GM12878 (cell line): ENCODE data around the gene PRKCG. TPM values are rescaled to one million over a fixed set of nuclear protein-coding genes. Genes with fewer than 3 reads are reported as not detected.

Source experiments
- ATAC-seq: fragments of 200-7000 bp; cut with Tn5 transposase; 3 replicates; pipeline ENCODE4 v1.9.1; 2020; ENCODE audit warnings: mild to moderate bottlenecking, moderate library complexity
- BruUV-seq: library from RNA; stranded (reverse); fragments of 400-500 nt; replicated peaks from 2 replicates; lab custom pipeline; 2021; lab: Mats Ljungman, UMichigan
- CTCF ChIA-PET: fragments of 300-600 bp; sonication (Branson Sonifier 250); formaldehyde crosslinking; extraction: SDS; loops from one replicate; lab custom pipeline; 2021; ENCODE audit warnings: inconsistent platforms; lab: Yijun Ruan, JAX
- POLR2A ChIA-PET: fragments of 350-600 bp; formaldehyde crosslinking; extraction: SDS; loops from one replicate; lab custom pipeline; 2021; ENCODE audit warnings: inconsistent platforms; lab: Charles Lee
- RAD21 ChIA-PET: fragments of 300-600 bp; sonication (Branson Sonifier 250); formaldehyde crosslinking; loops from one replicate; lab custom pipeline; 2023; ENCODE audit warnings: antibody characterized with exemption; ENCODE audit not compliant: unreplicated experiment; lab: Charles Lee
- SMC1A ChIA-PET: fragments of 300-600 bp; sonication (Branson Sonifier 250); formaldehyde crosslinking; loops from one replicate; lab custom pipeline; 2023; ENCODE audit not compliant: unreplicated experiment, uncharacterized antibody; lab: Charles Lee
- DNase-seq: peaks from one replicate; pipeline ENCODE4 v3.0.0-alpha.2; 2011; ENCODE audit warnings: low read depth, low spot score
- FAIRE-seq: peaks from 3 replicates; lab custom pipeline; 2011; peaks lifted over from hg19 to GRCh38; lab: Jason Lieb, UNC
- H2AFZ ChIP-seq: 2 replicates; pipeline ENCODE4 v1.6.0; 2011; ENCODE audit warnings: low read depth, low read length, control low read depth; ENCODE audit not compliant: control insufficient read depth
- H3K27ac ChIP-seq: 2 replicates; pipeline ENCODE4 v1.5.1; 2011; ENCODE audit warnings: control low read depth; ENCODE audit not compliant: control insufficient read depth, insufficient read depth
- H3K27me3 ChIP-seq, 2 experiments: replicated peaks in 1 of 2; 2 replicates each; pipeline versions ENCODE4 v1.6.0 to v1.6.1; 2011; ENCODE audit warnings: low read length in 1 of 2; ENCODE audit not compliant: control insufficient read depth in 2 of 2, insufficient read depth in 2 of 2
- H3K36me3 ChIP-seq, 2 experiments: 2 replicates each; pipeline ENCODE4 v1.5.1; 2011; ENCODE audit warnings: low read length in 1 of 2; ENCODE audit not compliant: control insufficient read depth in 2 of 2, insufficient read depth in 2 of 2
- H3K4me1 ChIP-seq: 2 replicates; pipeline ENCODE4 v1.6.1; 2011; ENCODE audit warnings: mild to moderate bottlenecking, low read length, moderate library complexity, mixed read lengths; ENCODE audit not compliant: control insufficient read depth, insufficient read depth
- H3K4me2 ChIP-seq: 2 replicates; pipeline ENCODE4 v1.6.0; 2011; ENCODE audit warnings: control low read depth; ENCODE audit not compliant: control insufficient read depth, insufficient read depth
- H3K4me3 ChIP-seq: fragments of 200-600 bp; sonication (generic); 2 replicates; pipeline ENCODE4 v1.5.1; 2016
- H3K79me2 ChIP-seq: 2 replicates; pipeline ENCODE4 v1.6.0; 2011; ENCODE audit warnings: low read length; ENCODE audit not compliant: control insufficient read depth, insufficient read depth
- H3K9ac ChIP-seq: 2 replicates; pipeline ENCODE4 v1.8.0; 2011; ENCODE audit warnings: low read length, control low read depth, mixed read lengths; ENCODE audit not compliant: control insufficient read depth, insufficient read depth
- H3K9me3 ChIP-seq: replicated peaks from 3 replicates; pipeline ENCODE4 v1.5.1; 2011; ENCODE audit warnings: mild to moderate bottlenecking, low read length; ENCODE audit not compliant: control insufficient read depth, insufficient read depth
- H4K20me1 ChIP-seq: 2 replicates; pipeline ENCODE4 v1.6.0; 2011; ENCODE audit not compliant: control insufficient read depth, insufficient read depth
- CHD2 ChIP-seq: IDR thresholded peaks from 2 replicates; pipeline ENCODE4 v1.6.1; 2011; ENCODE audit warnings: low read depth, low read length, improper control_type of control experiment, borderline replicate concordance
- EZH2 ChIP-seq: IDR thresholded peaks from 2 replicates; pipeline ENCODE4 v1.6.1; 2012; ENCODE audit warnings: low read depth, mild to moderate bottlenecking, control low read depth, inconsistent platforms, low read length, borderline replicate concordance; ENCODE audit not compliant: control insufficient read depth
- FOXM1 ChIP-seq: IDR thresholded peaks from 2 replicates; pipeline ENCODE4 v1.6.1; 2012; ENCODE audit warnings: low read depth, mild to moderate bottlenecking, inconsistent platforms, low read length, moderate library complexity
- KDM1A ChIP-seq: fragments of 200-600 bp; sonication (generic); IDR thresholded peaks from 2 replicates; pipeline ENCODE4 v1.6.1; 2016; ENCODE audit warnings: borderline replicate concordance
- MEF2A ChIP-seq: IDR thresholded peaks from 2 replicates; pipeline ENCODE4 v1.6.1; 2011; ENCODE audit warnings: low read depth, mild to moderate bottlenecking, low read length, moderate library complexity; ENCODE audit not compliant: insufficient read depth
- NBN ChIP-seq: fragments of 450-650 bp; IDR thresholded peaks from 2 replicates; pipeline ENCODE4 v1.6.1; 2016
- PAX8 ChIP-seq: fragments of 450-650 bp; IDR thresholded peaks from 2 replicates; pipeline ENCODE4 v1.6.1; 2017; ENCODE audit warnings: mild to moderate bottlenecking, moderate library complexity
- RAD51 ChIP-seq: fragments of 450-650 bp; IDR thresholded peaks from 2 replicates; pipeline ENCODE4 v1.6.1; 2016; ENCODE audit warnings: moderate library complexity, mild to moderate bottlenecking, inconsistent platforms
- ZZZ3 ChIP-seq: IDR thresholded peaks from 2 replicates; pipeline ENCODE4 v1.6.1; 2011; ENCODE audit warnings: low read depth; ENCODE audit not compliant: control insufficient read depth, insufficient read length
- WGBS: methylation state at CpG from one replicate; pipeline ENCODE4 v1.1.6; 2016; ENCODE audit warnings: low lambda C conversion rate; ENCODE audit not compliant: insufficient replicate concordance, insufficient coverage; ENCODE audit errors: missing lambda C conversion rate; 5-methylcytosine and 5-hydroxymethylcytosine counted together
- in situ Hi-C: fragments of 300-500 bp; cut with MboI; formaldehyde crosslinking; loops from 9 replicates; pipeline ENCODE4 v1.14.3; 2018; ENCODE audit warnings: mixed read lengths
- intact Hi-C: fragments of 100-400 bp; cut with micrococcal nuclease; formaldehyde crosslinking; loops from one replicate; pipeline ENCODE4 v1.14.2; 2022; ENCODE audit not compliant: unreplicated experiment
- polyA plus RNA-seq, 11 experiments: library from polyadenylated mRNA; depleted of rRNA in 4 of 11; unstranded in 6 of 11; stranded (reverse) in 5 of 11; fragments of >200 nt; fragmentation: Nextera tagmentation in 4 of 11; fragmentation: Illumina TruSeq in 1 of 11; extraction: Ambion mirVana in 4 of 11; extraction: Trizol in 1 of 11; gene quantifications; 1 replicate in 1 of 11; 2 replicates in 10 of 11; pipeline versions ENCODE4 v1.2.1 to v1.2.3, GENCODE V29; 2011 to 2016; ENCODE audit warnings: inconsistent platforms in 2 of 11, missing spikeins in 2 of 11, low read depth in 1 of 11
- total RNA-seq, 4 experiments: library from RNA; depleted of rRNA in 3 of 4; stranded (reverse); fragments of >200 nt in 3 of 4; fragmentation: Illumina TruSeq in 1 of 4; extraction: Trizol in 1 of 4; gene quantifications; 2 replicates each; pipeline versions ENCODE4 v1.2.1 to v1.2.3, GENCODE V29; 2013 to 2021
- TF ChIP-seq, protein P1 (sequence below): fragments of 450-650 bp; IDR thresholded peaks from 2 replicates; pipeline ENCODE4 v1.6.1; 2016; ENCODE audit warnings: mild to moderate bottlenecking

Gene PRKCG
- total and polyA plus RNA-seq, 10 of the 15 experiments (the other 5 are each of a cell fraction or from before 2014, with no cell fraction given), result not detected

DNA sequence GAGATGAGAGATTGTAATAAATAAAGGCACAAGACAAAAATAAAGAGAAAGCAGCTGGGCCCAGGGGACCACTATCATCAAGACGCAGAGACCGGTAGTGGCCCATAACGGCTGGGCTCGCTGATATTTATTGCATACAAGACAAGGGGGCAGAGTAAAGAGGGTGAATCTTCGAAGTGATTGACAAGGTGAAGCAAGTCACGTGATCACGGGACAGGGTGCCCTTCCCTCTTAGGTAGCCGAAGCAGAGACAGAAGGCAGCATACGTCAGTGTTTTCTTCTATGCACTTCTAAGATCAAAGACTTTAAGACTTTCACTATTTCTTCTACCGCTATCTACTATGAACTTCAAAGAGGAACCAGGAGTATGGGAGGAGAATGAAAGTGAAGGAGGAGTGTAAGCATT is 4.6 kb upstream of the PRKCG start:
- no peak overlapping the region for H3K9ac ChIP-seq
- H3K4me2 ChIP-seq, result no peak overlapping the region
- no peaks in the 10 kb centered on the region; the same call in 2 of the 3 replicates for H3K9me3 ChIP-seq
- RAD21 ChIA-PET, result no interaction called here
- BruUV-seq, result no TSS peak
- H3K79me2 ChIP-seq, result no peaks in the 10 kb centered on the region
- 6% methylated on average over 10 of the region's 10 CpGs for whole genome bisulfite sequencing
- no peaks in the 10 kb centered on the region for H4K20me1 ChIP-seq
- H3K27me3 ChIP-seq, result no peaks in the 10 kb centered on the region
- H3K36me3 ChIP-seq, result no peaks in the 10 kb centered on the region
- H2AFZ ChIP-seq, result no peak overlapping the region
- SMC1A ChIA-PET, result no interaction called here
- no peak for DNase-seq
- no peak for FAIRE-seq
- no peak overlapping the region for H3K27ac ChIP-seq
- intact Hi-C loops, result no loop called here
- POLR2A ChIA-PET, result no interaction called here
- in situ Hi-C loops, result no loop called here
- CTCF ChIA-PET, result interaction anchor here (1.2 kb wide), 1 partner anchor 146 kb away, joined by 3 read pairs; no protein-coding TSS in a partner anchor
- no peak for ATAC-seq
- H3K4me3 ChIP-seq, result no peak overlapping the region
- H3K4me1 ChIP-seq, result no peaks in the 10 kb centered on the region
- TF ChIP-seq, protein P1, sequence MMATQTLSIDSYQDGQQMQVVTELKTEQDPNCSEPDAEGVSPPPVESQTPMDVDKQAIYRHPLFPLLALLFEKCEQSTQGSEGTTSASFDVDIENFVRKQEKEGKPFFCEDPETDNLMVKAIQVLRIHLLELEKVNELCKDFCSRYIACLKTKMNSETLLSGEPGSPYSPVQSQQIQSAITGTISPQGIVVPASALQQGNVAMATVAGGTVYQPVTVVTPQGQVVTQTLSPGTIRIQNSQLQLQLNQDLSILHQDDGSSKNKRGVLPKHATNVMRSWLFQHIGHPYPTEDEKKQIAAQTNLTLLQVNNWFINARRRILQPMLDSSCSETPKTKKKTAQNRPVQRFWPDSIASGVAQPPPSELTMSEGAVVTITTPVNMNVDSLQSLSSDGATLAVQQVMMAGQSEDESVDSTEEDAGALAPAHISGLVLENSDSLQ, result peak; percentile 30; the same call in 1 of the 2 replicates
- TF ChIP-seq RAD51, result peak; percentile 59; the same call in 1 of the 2 replicates
- no peak for TF ChIP-seq MEF2A

DNA sequence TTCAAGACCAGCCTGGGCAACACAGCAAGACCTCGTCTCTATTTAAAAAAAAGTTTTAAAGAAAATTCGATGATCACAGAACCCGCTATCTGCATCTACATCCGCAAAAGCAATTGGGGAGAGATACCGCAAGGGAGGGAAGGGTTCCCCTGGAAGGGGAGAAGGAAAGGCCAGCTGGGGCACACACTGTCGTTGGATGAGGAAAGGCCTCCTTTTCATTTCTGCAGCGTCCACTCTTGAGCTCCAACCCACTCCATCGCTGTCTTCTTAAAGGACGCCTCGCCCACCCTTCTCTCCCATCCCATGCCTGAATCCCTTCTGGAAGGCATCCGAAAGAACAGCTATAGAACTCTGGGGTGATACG is 3.2 kb upstream of the PRKCG start:
- Histone ChIP-seq H3K4me2 (no peak overlapping the region), H4K20me1 (no peaks in the 10 kb centered on the region)
- intact Hi-C loops, result no loop called here
- no peak for TF ChIP-seq NBN
- TF ChIP-seq, protein P1, result no peak
- no peak for TF ChIP-seq CHD2
- no peak for TF ChIP-seq PAX8
- TF ChIP-seq KDM1A, result no peak
- TF ChIP-seq EZH2, result no peak
- TF ChIP-seq ZZZ3, result no peak
- TF ChIP-seq FOXM1, result no peak
- TF ChIP-seq, all 136 proteins: peak for 0
- no TSS peak for BruUV-seq
- Histone ChIP-seq H2AFZ (no peak overlapping the region), H3K27ac (no peak overlapping the region), H3K79me2 (no peaks in the 10 kb centered on the region), H3K4me3 (no peak overlapping the region; the same call in 1 of the 2 replicates), H3K36me3 (no peaks in the 10 kb centered on the region), H3K27me3 (no peaks in the 10 kb centered on the region), H3K9me3 (no peaks in the 10 kb centered on the region; the same call in 2 of the 3 replicates), H3K4me1 (no peaks in the 10 kb centered on the region), H3K9ac (no peak overlapping the region)
- 63% methylated on average over 12 of the region's 12 CpGs for WGBS
- in situ Hi-C loops, result no loop called here
- FAIRE-seq (no peak), ATAC-seq (no peak), DNase-seq (no peak)
- ChIA-PET CTCF (no interaction called here), POLR2A (no interaction called here), SMC1A (no interaction called here), RAD21 (no interaction called here)
